Measurements from ENCODE around the gene CCDC87. TPM values are rescaled to one million over a fixed set of nuclear protein-coding genes. Genes with fewer than 3 reads are reported as not detected.

CCDC87 gene
- total RNA-seq, 1 experiment from 2014 or later = 1.1 TPM

DNA sequence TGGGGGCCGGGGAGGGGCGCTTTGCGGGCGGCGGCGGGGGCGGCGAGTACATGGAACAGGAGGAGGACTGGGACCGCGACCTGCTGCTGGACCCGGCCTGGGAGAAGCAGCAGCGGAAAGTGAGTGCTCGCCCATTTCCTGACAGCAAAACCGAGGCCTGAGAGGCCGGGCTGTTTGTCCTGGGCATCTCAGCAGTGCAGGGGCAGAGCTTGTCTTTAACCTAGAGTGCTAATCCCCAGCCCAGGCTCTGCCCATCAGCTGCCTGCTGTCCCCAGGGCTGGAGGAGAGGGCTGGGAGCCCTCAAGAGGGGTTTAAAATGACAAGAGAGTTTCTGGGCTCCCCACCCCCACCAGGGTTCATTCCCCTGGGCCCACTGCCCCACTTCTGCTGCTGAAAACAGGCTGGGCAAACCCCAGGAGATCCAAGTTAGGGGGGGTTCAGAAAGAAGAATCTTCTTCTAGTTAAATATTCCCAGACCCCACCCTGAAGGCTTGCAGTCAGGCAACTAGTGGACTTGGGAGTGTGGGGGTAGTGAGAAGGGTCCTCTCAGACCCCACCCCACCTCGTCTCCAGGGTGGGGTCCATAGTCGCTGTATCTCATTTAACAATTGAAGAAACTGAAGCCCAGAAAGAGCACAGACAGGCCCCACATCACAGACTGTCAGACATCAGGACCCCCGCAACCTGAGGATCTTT is 45.7 kb downstream of the CCDC87 start:
- Histone ChIP-seq H3K9ac (ENCODE audit: extremely low read depth, insufficient read length, low read length) (no peak overlapping the region), H3K14ac (ENCODE audit: insufficient read depth, low read length) (no peak overlapping the region), H3K23ac (ENCODE audit: insufficient read length, low read depth, low read length) (no peak overlapping the region), H4K91ac (ENCODE audit: insufficient read length, low read depth, low read length) (no peak overlapping the region), H2BK15ac (ENCODE audit: low read depth, low read length) (no peak overlapping the region), H4K5ac (ENCODE audit: insufficient read length, low read depth, low read length) (no peak overlapping the region), H2AK5ac (ENCODE audit: insufficient read length, low read length) (no peak overlapping the region), H3K4me2 (ENCODE audit: insufficient read depth, insufficient read length, low read length) (peak overlapping the region; percentile 57), H4K20me1 (ENCODE audit: control insufficient read depth, insufficient read depth, insufficient read length) (no peaks in the 10 kb centered on the region), H2BK5ac (ENCODE audit: insufficient read length, low read length) (no peak overlapping the region), H3K23me2 (ENCODE audit: insufficient read length, low read depth, low read length, poor library complexity, severe bottlenecking) (no peaks in the 10 kb centered on the region), H2BK120ac (ENCODE audit: low read depth, low read length, poor library complexity, severe bottlenecking) (no peak overlapping the region), H3K27me3 (ENCODE audit: insufficient read depth, low read length) (no peaks in the 10 kb centered on the region), H3K79me2 (ENCODE audit: insufficient read depth, low read length) (no peaks in the 10 kb centered on the region), H2BK20ac (ENCODE audit: low read depth, low read length, poor library complexity, severe bottlenecking) (no peak overlapping the region), H2BK12ac (ENCODE audit: insufficient read length, low read depth, low read length) (no peak overlapping the region), H3K27ac (ENCODE audit: insufficient read length, low read depth, low read length) (no peak overlapping the region), H2AFZ (ENCODE audit: low read length) (no peak overlapping the region), H3K79me1 (ENCODE audit: insufficient read depth, low read depth, low read length, poor library complexity, severe bottlenecking) (no peaks in the 10 kb centered on the region), H3K4me1 (ENCODE audit: insufficient read depth, low read length) (no peaks in the 10 kb centered on the region), H3T11ph (ENCODE audit: low read length) (no peak overlapping the region), H3K4ac (ENCODE audit: low read depth, low read length) (no peak overlapping the region), H4K8ac (replicated peaks; ENCODE audit: insufficient read length, low read depth, low read length) (no peak overlapping the region), H3K56ac (ENCODE audit: insufficient read length, low read depth, low read length) (no peak overlapping the region), H3K9me3 (ENCODE audit: control insufficient read depth, low read depth, low read length) (no peaks in the 10 kb centered on the region), H3K18ac (ENCODE audit: insufficient read length, low read depth, low read length) (no peak overlapping the region)
- no peaks in the 10 kb centered on the region; a peak in 1 of 5 replicates for H3K9me3 Mint-ChIP-seq
- peaks cover 37 to 38% of the 10 kb centered on the region in 2 experiments for H3K4me1 Mint-ChIP-seq
- H3K4me3 Mint-ChIP-seq = peak overlapping the region; percentile 82 to 85
- no peaks in the 10 kb centered on the region; the same call in 1 of the 2 replicates for H3K27me3 Mint-ChIP-seq (ENCODE audit: low read depth)
- peaks cover 0 to 30% (median 22%) of the 10 kb centered on the region in 3 experiments for H3K36me3 Mint-ChIP-seq (ENCODE audit: insufficient read depth in 1 of 3, low read depth in 3 of 3)
- TF ChIP-seq, protein P1, sequence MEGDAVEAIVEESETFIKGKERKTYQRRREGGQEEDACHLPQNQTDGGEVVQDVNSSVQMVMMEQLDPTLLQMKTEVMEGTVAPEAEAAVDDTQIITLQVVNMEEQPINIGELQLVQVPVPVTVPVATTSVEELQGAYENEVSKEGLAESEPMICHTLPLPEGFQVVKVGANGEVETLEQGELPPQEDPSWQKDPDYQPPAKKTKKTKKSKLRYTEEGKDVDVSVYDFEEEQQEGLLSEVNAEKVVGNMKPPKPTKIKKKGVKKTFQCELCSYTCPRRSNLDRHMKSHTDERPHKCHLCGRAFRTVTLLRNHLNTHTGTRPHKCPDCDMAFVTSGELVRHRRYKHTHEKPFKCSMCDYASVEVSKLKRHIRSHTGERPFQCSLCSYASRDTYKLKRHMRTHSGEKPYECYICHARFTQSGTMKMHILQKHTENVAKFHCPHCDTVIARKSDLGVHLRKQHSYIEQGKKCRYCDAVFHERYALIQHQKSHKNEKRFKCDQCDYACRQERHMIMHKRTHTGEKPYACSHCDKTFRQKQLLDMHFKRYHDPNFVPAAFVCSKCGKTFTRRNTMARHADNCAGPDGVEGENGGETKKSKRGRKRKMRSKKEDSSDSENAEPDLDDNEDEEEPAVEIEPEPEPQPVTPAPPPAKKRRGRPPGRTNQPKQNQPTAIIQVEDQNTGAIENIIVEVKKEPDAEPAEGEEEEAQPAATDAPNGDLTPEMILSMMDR (conservative IDR thresholded peaks at IDR 0.05) = no peak
- peak overlapping the region in 2 of 3 experiments; percentile 40 to 54; a peak in 2 of 7 replicates for H3K27ac Mint-ChIP-seq
- WGBS (ENCODE audit: extremely low coverage, insufficient read length, low lambda C conversion rate) = no CpG with 5 or more reads among the region's 18 CpGs
- no peak for DNase-seq

Measured in H9 (cell line).